DOHH2 (cell line): ENCODE measurements around the gene AKAP13.

Source experiments
- H3F3A ChIP-seq: fragments of 200-600 bp; sonication (generic), shearing (Covaris generic); 2 replicates; pipeline ENCODE4 v1.6.0; 2016; ENCODE audit warnings: antibody characterized with exemption, mild to moderate bottlenecking; ENCODE audit not compliant: control insufficient read depth, insufficient read depth
- H3K27ac ChIP-seq: fragments of 200-600 bp; sonication (generic); 2 replicates; pipeline ENCODE4 v1.5.1; 2014; ENCODE audit warnings: low read depth, mild to moderate bottlenecking, low read length, moderate library complexity
- H3K27me3 ChIP-seq: fragments of 200-600 bp; sonication (generic); 2 replicates; pipeline ENCODE4 v1.6.1; 2014; ENCODE audit warnings: mild to moderate bottlenecking, low read length, mixed read lengths; ENCODE audit not compliant: control insufficient read depth
- H3K36me3 ChIP-seq: fragments of 200-600 bp; sonication (generic); 2 replicates; pipeline ENCODE4 v1.6.1; 2014; ENCODE audit warnings: mild to moderate bottlenecking, low read length, moderate library complexity, mixed read lengths; ENCODE audit not compliant: control insufficient read depth
- H3K4me1 ChIP-seq: fragments of 200-600 bp; sonication (generic); 2 replicates; pipeline ENCODE4 v1.6.1; 2014; ENCODE audit warnings: mild to moderate bottlenecking, low read length, mixed read lengths; ENCODE audit not compliant: control insufficient read depth
- H3K4me2 ChIP-seq: fragments of 200-600 bp; sonication (generic); 2 replicates; pipeline ENCODE4 v1.6.0; 2014; ENCODE audit warnings: mild to moderate bottlenecking, low read length, moderate library complexity
- H3K4me3 ChIP-seq: fragments of 200-600 bp; sonication (generic); 2 replicates; pipeline ENCODE4 v1.5.1; 2014; ENCODE audit warnings: mild to moderate bottlenecking, low read length, mixed read lengths
- H3K79me2 ChIP-seq: fragments of 200-600 bp; sonication (generic); 2 replicates; pipeline ENCODE4 v1.6.1; 2014; ENCODE audit warnings: mild to moderate bottlenecking, low read length, mixed read lengths; ENCODE audit not compliant: control insufficient read depth
- H3K9me2 ChIP-seq: fragments of 200-600 bp; sonication (generic); replicated peaks from 2 replicates; pipeline ENCODE4 v1.6.1; 2014; ENCODE audit warnings: mild to moderate bottlenecking, low read length, mixed read lengths; ENCODE audit not compliant: control insufficient read depth
- H3K9me3 ChIP-seq: fragments of 200-600 bp; sonication (generic); 2 replicates; pipeline ENCODE4 v1.6.1; 2014; ENCODE audit warnings: antibody characterized with exemption, low read length, mixed read lengths; ENCODE audit not compliant: control insufficient read depth, insufficient read depth
- H4K20me1 ChIP-seq: fragments of 200-600 bp; sonication (generic); 2 replicates; pipeline ENCODE4 v1.6.0; 2014; ENCODE audit warnings: low read depth, mild to moderate bottlenecking, antibody characterized with exemption, low read length, moderate library complexity; ENCODE audit not compliant: control insufficient read depth, insufficient read depth
- EZH2phosphoT487 ChIP-seq: fragments of 200-600 bp; sonication (generic); IDR thresholded peaks from 2 replicates; pipeline ENCODE4 v1.6.1; 2017; ENCODE audit warnings: borderline replicate concordance, mild to moderate bottlenecking, antibody characterized with exemption, low read length, moderate library complexity, mixed read lengths
- TF ChIP-seq, protein P1 (sequence below): fragments of 200-600 bp; sonication (generic); IDR thresholded peaks from one replicate; pipeline ENCODE4 v1.5.1; 2014; ENCODE audit warnings: antibody characterized with exemption, mild to moderate bottlenecking, low read depth, low read length; ENCODE audit not compliant: poor library complexity, severe bottlenecking

The AKAP13 gene

DNA sequence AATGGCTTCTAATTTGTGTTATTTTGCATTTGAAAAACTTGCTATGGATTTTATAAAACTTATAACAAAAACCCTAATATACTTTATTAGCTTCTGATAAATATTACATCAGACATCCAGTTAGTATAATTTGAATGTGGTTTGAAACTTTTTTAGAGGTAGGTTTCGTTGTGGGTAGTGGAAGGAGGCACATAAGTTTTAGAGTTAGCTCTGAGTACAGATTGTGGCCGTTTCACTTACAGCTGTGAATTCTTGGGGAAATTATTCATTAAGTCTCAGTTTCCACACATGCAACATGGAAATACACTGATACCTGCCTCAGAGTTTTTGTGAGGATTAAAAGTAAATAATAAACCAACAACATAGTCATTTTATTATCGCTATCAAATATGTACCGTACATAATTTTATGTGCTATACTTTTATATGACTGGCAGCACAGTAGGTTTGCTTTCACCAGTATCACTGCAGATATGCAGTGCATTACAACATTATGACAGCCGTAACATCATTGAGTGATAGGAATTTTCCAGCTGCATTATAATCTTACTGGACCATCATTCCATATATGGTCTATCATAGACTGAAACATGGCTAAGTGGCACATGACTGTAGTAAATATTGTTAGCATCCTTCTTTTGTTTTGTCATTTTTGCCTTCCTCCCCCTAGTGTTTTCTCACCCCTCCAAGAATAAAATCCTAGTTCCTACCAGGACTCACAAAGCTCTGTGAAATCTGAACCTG lies 175.6 kb downstream of the AKAP13 start:
- TF ChIP-seq EZH2phosphoT487: no peak
- TF ChIP-seq, protein P1, sequence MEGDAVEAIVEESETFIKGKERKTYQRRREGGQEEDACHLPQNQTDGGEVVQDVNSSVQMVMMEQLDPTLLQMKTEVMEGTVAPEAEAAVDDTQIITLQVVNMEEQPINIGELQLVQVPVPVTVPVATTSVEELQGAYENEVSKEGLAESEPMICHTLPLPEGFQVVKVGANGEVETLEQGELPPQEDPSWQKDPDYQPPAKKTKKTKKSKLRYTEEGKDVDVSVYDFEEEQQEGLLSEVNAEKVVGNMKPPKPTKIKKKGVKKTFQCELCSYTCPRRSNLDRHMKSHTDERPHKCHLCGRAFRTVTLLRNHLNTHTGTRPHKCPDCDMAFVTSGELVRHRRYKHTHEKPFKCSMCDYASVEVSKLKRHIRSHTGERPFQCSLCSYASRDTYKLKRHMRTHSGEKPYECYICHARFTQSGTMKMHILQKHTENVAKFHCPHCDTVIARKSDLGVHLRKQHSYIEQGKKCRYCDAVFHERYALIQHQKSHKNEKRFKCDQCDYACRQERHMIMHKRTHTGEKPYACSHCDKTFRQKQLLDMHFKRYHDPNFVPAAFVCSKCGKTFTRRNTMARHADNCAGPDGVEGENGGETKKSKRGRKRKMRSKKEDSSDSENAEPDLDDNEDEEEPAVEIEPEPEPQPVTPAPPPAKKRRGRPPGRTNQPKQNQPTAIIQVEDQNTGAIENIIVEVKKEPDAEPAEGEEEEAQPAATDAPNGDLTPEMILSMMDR: no peak
- Histone ChIP-seq H3K9me3 (no peaks in the 10 kb centered on the region), H3K27me3 (no peaks in the 10 kb centered on the region), H3K4me3 (peak overlapping the region; percentile 45; the same call in 1 of the 2 replicates), H4K20me1 (no peaks in the 10 kb centered on the region; the same call in 1 of the 2 replicates), H3K27ac (peak overlapping the region; percentile 46), H3K4me1 (peaks cover 32% of the 10 kb centered on the region), H3K36me3 (peaks cover 19% of the 10 kb centered on the region), H3K4me2 (peak overlapping the region; percentile 65), H3K9me2 (no peaks in the 10 kb centered on the region), H3K79me2 (peaks cover 11% of the 10 kb centered on the region; the same call in 1 of the 2 replicates), H3F3A (peaks cover 6% of the 10 kb centered on the region; the same call in 1 of the 2 replicates)

DNA sequence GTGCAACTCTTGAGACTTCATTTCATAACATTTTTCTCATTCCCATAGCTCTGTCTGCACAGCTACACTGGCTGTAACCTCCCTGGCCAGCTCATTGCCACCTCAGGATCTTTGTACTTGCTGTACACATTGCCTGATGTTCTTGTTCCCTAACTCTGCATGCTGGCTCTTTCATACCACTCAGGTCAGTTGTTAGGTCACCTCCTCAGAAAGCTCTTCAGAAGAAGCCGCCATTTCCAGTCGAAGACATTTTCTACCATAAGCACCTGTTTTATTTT lies 176.2 kb downstream of the AKAP13 start:
- Histone ChIP-seq H3K79me2 (peaks cover 11% of the 10 kb centered on the region; the same call in 1 of the 2 replicates), H3K27ac (no peak overlapping the region), H3K4me2 (no peak overlapping the region), H3F3A (peaks cover 6% of the 10 kb centered on the region; the same call in 1 of the 2 replicates), H3K9me3 (no peaks in the 10 kb centered on the region), H4K20me1 (no peaks in the 10 kb centered on the region; the same call in 1 of the 2 replicates), H3K4me1 (peaks cover 32% of the 10 kb centered on the region), H3K27me3 (no peaks in the 10 kb centered on the region), H3K4me3 (no peak overlapping the region), H3K9me2 (no peaks in the 10 kb centered on the region), H3K36me3 (peaks cover 17% of the 10 kb centered on the region)
- TF ChIP-seq, protein P1: no peak
- TF ChIP-seq EZH2phosphoT487: no peak

- Histone ChIP-seq H3F3A (peaks cover 6% of the 10 kb centered on the region; the same call in 1 of the 2 replicates), H3K9me2 (no peaks in the 10 kb centered on the region), H3K4me2 (no peak overlapping the region), H3K4me3 (no peak overlapping the region), H3K27me3 (no peaks in the 10 kb centered on the region), H3K79me2 (peaks cover 11% of the 10 kb centered on the region; the same call in 1 of the 2 replicates), H3K4me1 (peaks cover 32% of the 10 kb centered on the region), H3K27ac (no peak overlapping the region), H4K20me1 (no peaks in the 10 kb centered on the region; the same call in 1 of the 2 replicates), H3K36me3 (peaks cover 14% of the 10 kb centered on the region), H3K9me3 (no peaks in the 10 kb centered on the region)
- no peak for TF ChIP-seq EZH2phosphoT487
- TF ChIP-seq, protein P1: no peak
Measured at GRCh38 chr15:85557385-85557784, 177.0 kb downstream of the AKAP13 start.
